ENCODE measurements around the gene COL11A1. TPM values are rescaled to one million over a fixed set of nuclear protein-coding genes. Genes with fewer than 3 reads are reported as not detected.

The COL11A1 gene
- total RNA-seq, 1 donor from 2014 or later, result 810 TPM

GRCh38 chr1:102840741-102841140 is 267.6 kb downstream of the COL11A1 start:
- H3K79me2 ChIP-seq (ENCODE audit: insufficient read depth, low read length), result no peaks in the 10 kb centered on the region
- no peak overlapping the region for H2AFZ ChIP-seq (ENCODE audit: low read depth, low read length)
- no peaks in the 10 kb centered on the region for H3K9me3 ChIP-seq (ENCODE audit: insufficient read depth, low read depth, low read length)
- no peak overlapping the region for H3K27ac ChIP-seq (ENCODE audit: low read depth, low read length)
- H3K27ac Mint-ChIP-seq (ENCODE audit: unreplicated experiment), result no peak overlapping the region
- H3K4me2 ChIP-seq (ENCODE audit: low read length), result no peak overlapping the region
- peaks cover 2% of the 10 kb centered on the region for H3K27me3 Mint-ChIP-seq (ENCODE audit: low read depth, unreplicated experiment)
- no peaks in the 10 kb centered on the region for H3K36me3 Mint-ChIP-seq (ENCODE audit: low read depth, unreplicated experiment)
- H3K9me3 Mint-ChIP-seq (ENCODE audit: unreplicated experiment), result no peaks in the 10 kb centered on the region
- DNase-seq (ENCODE audit: low read depth) (no peak), FAIRE-seq (no peak)
- no peaks in the 10 kb centered on the region for H3K36me3 ChIP-seq (ENCODE audit: insufficient read depth, low read length)
- H3K27me3 ChIP-seq (ENCODE audit: insufficient read depth, low read length), result no peaks in the 10 kb centered on the region
- no peak overlapping the region for H3K4me3 Mint-ChIP-seq (ENCODE audit: unreplicated experiment)
- no peaks in the 10 kb centered on the region for H3K4me1 ChIP-seq (ENCODE audit: insufficient read depth, low read length)
- no peak for TF ChIP-seq CTCF (IDR thresholded peaks at IDR 0.05; ENCODE audit: insufficient read depth, low read depth, low read length)
- TF ChIP-seq EZH2 (IDR thresholded peaks at IDR 0.05; ENCODE audit: insufficient read depth, low read length), result no peak
- no peaks in the 10 kb centered on the region for H4K20me1 ChIP-seq (ENCODE audit: insufficient read depth, low read length)
- H3K9ac ChIP-seq (ENCODE audit: low read length), result no peak overlapping the region
- H3K4me3 ChIP-seq (ENCODE audit: insufficient read depth, low read depth, low read length), result no peak overlapping the region
- H3K4me1 Mint-ChIP-seq (ENCODE audit: low read depth, unreplicated experiment), result peaks cover 3% of the 10 kb centered on the region

GRCh38 chr1:102838016-102838415 is 270.3 kb downstream of the COL11A1 start:
- H3K27me3 Mint-ChIP-seq (ENCODE audit: low read depth, unreplicated experiment), result peaks cover 2% of the 10 kb centered on the region
- Histone ChIP-seq H3K4me3 (ENCODE audit: insufficient read depth, low read depth, low read length) (no peak overlapping the region), H4K20me1 (ENCODE audit: insufficient read depth, low read length) (no peaks in the 10 kb centered on the region), H2AFZ (ENCODE audit: low read depth, low read length) (no peak overlapping the region), H3K27me3 (ENCODE audit: insufficient read depth, low read length) (no peaks in the 10 kb centered on the region), H3K27ac (ENCODE audit: low read depth, low read length) (no peak overlapping the region), H3K9me3 (ENCODE audit: insufficient read depth, low read depth, low read length) (no peaks in the 10 kb centered on the region), H3K4me2 (ENCODE audit: low read length) (peak overlapping the region; percentile 5), H3K9ac (ENCODE audit: low read length) (no peak overlapping the region), H3K4me1 (ENCODE audit: insufficient read depth, low read length) (peaks cover 8% of the 10 kb centered on the region), H3K79me2 (ENCODE audit: insufficient read depth, low read length) (no peaks in the 10 kb centered on the region), H3K36me3 (ENCODE audit: insufficient read depth, low read length) (no peaks in the 10 kb centered on the region)
- no peak for TF ChIP-seq EZH2 (IDR thresholded peaks at IDR 0.05; ENCODE audit: insufficient read depth, low read length)
- TF ChIP-seq CTCF (IDR thresholded peaks at IDR 0.05; ENCODE audit: insufficient read depth, low read depth, low read length), result no peak
- no peak overlapping the region for H3K27ac Mint-ChIP-seq (ENCODE audit: unreplicated experiment)
- H3K9me3 Mint-ChIP-seq (ENCODE audit: unreplicated experiment), result peaks cover 4% of the 10 kb centered on the region
- no peak for DNase-seq (ENCODE audit: low read depth)
- H3K36me3 Mint-ChIP-seq (ENCODE audit: low read depth, unreplicated experiment), result no peaks in the 10 kb centered on the region
- H3K4me1 Mint-ChIP-seq (ENCODE audit: low read depth, unreplicated experiment), result peaks cover 8% of the 10 kb centered on the region
- no peak overlapping the region for H3K4me3 Mint-ChIP-seq (ENCODE audit: unreplicated experiment)
- no peak for FAIRE-seq

- Histone ChIP-seq H3K4me3 (ENCODE audit: insufficient read depth, low read depth, low read length) (no peak overlapping the region), H4K20me1 (ENCODE audit: insufficient read depth, low read length) (no peaks in the 10 kb centered on the region), H3K36me3 (ENCODE audit: insufficient read depth, low read length) (no peaks in the 10 kb centered on the region), H2AFZ (ENCODE audit: low read depth, low read length) (no peak overlapping the region), H3K9me3 (ENCODE audit: insufficient read depth, low read depth, low read length) (no peaks in the 10 kb centered on the region), H3K4me1 (ENCODE audit: insufficient read depth, low read length) (peaks cover 8% of the 10 kb centered on the region), H3K27ac (ENCODE audit: low read depth, low read length) (no peak overlapping the region), H3K4me2 (ENCODE audit: low read length) (peak overlapping the region; percentile 5), H3K9ac (ENCODE audit: low read length) (no peak overlapping the region), H3K27me3 (ENCODE audit: insufficient read depth, low read length) (no peaks in the 10 kb centered on the region), H3K79me2 (ENCODE audit: insufficient read depth, low read length) (no peaks in the 10 kb centered on the region)
- FAIRE-seq, result peak; percentile 65
- Mint-ChIP-seq H3K27me3 (ENCODE audit: low read depth, unreplicated experiment) (peaks cover 2% of the 10 kb centered on the region), H3K27ac (ENCODE audit: unreplicated experiment) (peak overlapping the region; percentile 2), H3K9me3 (ENCODE audit: unreplicated experiment) (peaks cover 4% of the 10 kb centered on the region), H3K4me1 (ENCODE audit: low read depth, unreplicated experiment) (peaks cover 8% of the 10 kb centered on the region), H3K36me3 (ENCODE audit: low read depth, unreplicated experiment) (no peaks in the 10 kb centered on the region), H3K4me3 (ENCODE audit: unreplicated experiment) (no peak overlapping the region)
- DNase-seq (ENCODE audit: low read depth), result no peak
- no peak for TF ChIP-seq CTCF (IDR thresholded peaks at IDR 0.05; ENCODE audit: insufficient read depth, low read depth, low read length)
- no peak for TF ChIP-seq EZH2 (IDR thresholded peaks at IDR 0.05; ENCODE audit: insufficient read depth, low read length)
These were observed 270.8 kb downstream of the COL11A1 start for GRCh38 chr1:102837551-102837950.

All from astrocyte (in vitro differentiated cells and primary cell).